Caco-2 (cell line): Measurements from ENCODE around the gene ABI3. TPM values are rescaled to one million over a fixed set of nuclear protein-coding genes. Genes with fewer than 3 reads are reported as not detected.
"Not testable (repeated sequence)": the region's sequence is repeated elsewhere in the genome, so short reads cannot be mapped to it uniquely, and the experiment has no call there.

Experiments used
- BruUV-seq: library from RNA; stranded (reverse); fragments of 400-500 nt; replicated peaks from 2 replicates; lab custom pipeline; 2021; lab: Mats Ljungman, UMichigan
- CTCF ChIA-PET: fragments of 300-600 bp; sonication (Branson Sonifier 250); formaldehyde crosslinking; loops from one replicate; lab custom pipeline; 2022; ENCODE audit warnings: antibody characterized with exemption; lab: Charles Lee
- POLR2A ChIA-PET: fragments of 300-600 bp; sonication (Branson Sonifier 250); formaldehyde crosslinking; loops from one replicate; lab custom pipeline; 2022; ENCODE audit warnings: antibody characterized with exemption; lab: Charles Lee
- DNase-seq, 2 experiments: peaks; one replicate each; pipeline versions ENCODE4 v3.0.0 to v3.0.0-alpha.2; 2020 to 2022
- H3K27me3 ChIP-seq: replicated peaks from 2 replicates; pipeline ENCODE4 v1.6.0; 2011; ENCODE audit warnings: low read length; ENCODE audit not compliant: control insufficient read depth, insufficient read depth
- H3K36me3 ChIP-seq: 2 replicates; pipeline ENCODE4 v1.5.1; 2011; ENCODE audit warnings: low read length; ENCODE audit not compliant: control insufficient read depth, insufficient read depth
- H3K4me1 ChIP-seq: fragments of 250-450 bp; sonication (Bioruptor Pico); 2 replicates; pipeline ENCODE4 v1.5.1; 2020; ENCODE audit warnings: mild to moderate bottlenecking
- H3K4me3 ChIP-seq: 2 replicates; pipeline ENCODE4 v1.5.1; 2011; ENCODE audit warnings: low read depth, mild to moderate bottlenecking, control low read depth, low read length
- H3K9me3 ChIP-seq: fragments of 250-450 bp; sonication (Bioruptor Pico); 2 replicates; pipeline ENCODE4 v1.5.1; 2020; ENCODE audit warnings: mild to moderate bottlenecking, moderate library complexity
- H3K27ac Mint-ChIP-seq: one replicate; pipeline ENCODE4 v1.8.0; 2022; ENCODE audit warnings: mixed read lengths; ENCODE audit not compliant: unreplicated experiment
- H3K27me3 Mint-ChIP-seq: one replicate; pipeline ENCODE4 v1.8.0; 2022; ENCODE audit warnings: mixed read lengths; ENCODE audit not compliant: insufficient read depth, unreplicated experiment
- H3K36me3 Mint-ChIP-seq: one replicate; pipeline ENCODE4 v1.8.0; 2022; ENCODE audit warnings: mild to moderate bottlenecking, mixed read lengths; ENCODE audit not compliant: insufficient read depth, unreplicated experiment
- H3K4me1 Mint-ChIP-seq: one replicate; pipeline ENCODE4 v1.8.0; 2022; ENCODE audit warnings: low read depth, mixed read lengths; ENCODE audit not compliant: unreplicated experiment
- H3K4me3 Mint-ChIP-seq: one replicate; pipeline ENCODE4 v1.8.0; 2022; ENCODE audit warnings: mild to moderate bottlenecking, moderate library complexity, mixed read lengths; ENCODE audit not compliant: unreplicated experiment
- H3K9me3 Mint-ChIP-seq: one replicate; pipeline ENCODE4 v1.8.0; 2022; ENCODE audit warnings: mixed read lengths; ENCODE audit not compliant: unreplicated experiment
- CTCF ChIP-seq, 2 experiments: fragments of 200-600 bp in 1 of 2; IDR thresholded peaks; 1 replicate in 1 of 2; 2 replicates in 1 of 2; pipeline versions ENCODE4 v1.5.1 to v1.8.0; 2011 to 2022; ENCODE audit warnings: antibody characterized with exemption in 1 of 2, control low read depth in 1 of 2, inconsistent platforms in 1 of 2, low read depth in 1 of 2, low read length in 1 of 2, mild to moderate bottlenecking in 1 of 2, moderate library complexity in 1 of 2; ENCODE audit not compliant: insufficient read depth in 1 of 2, severe bottlenecking in 1 of 2, unreplicated experiment in 1 of 2
- intact Hi-C: fragments of 100-400 bp; cut with micrococcal nuclease; formaldehyde crosslinking; loops from one replicate; pipeline ENCODE4 v1.10.0; 2022; ENCODE audit not compliant: unreplicated experiment
- total RNA-seq: library from RNA; stranded (reverse); gene quantifications from 2 replicates; pipeline ENCODE4 v1.2.3, GENCODE V29; 2022

The ABI3 gene
- total RNA-seq, 1 experiment from 2014 or later: not detected

- H3K27me3 Mint-ChIP-seq: no peaks in the 10 kb centered on the region
- peak overlapping the region; percentile 40 for H3K4me3 ChIP-seq
- H3K4me3 Mint-ChIP-seq: peak overlapping the region; percentile 79
- BruUV-seq: no TSS peak
- no peaks in the 10 kb centered on the region for H3K4me1 ChIP-seq
- no peaks in the 10 kb centered on the region for H3K36me3 Mint-ChIP-seq
- POLR2A ChIA-PET: interaction anchor here (0.5 kb wide), 1 partner anchor 246 kb away, joined by 3 read pairs; no protein-coding TSS in a partner anchor
- intact Hi-C loops: no loop called here
- CTCF ChIA-PET: interaction anchor here (0.6 to 1.7 kb wide), 7 partner anchors 31 to 296 kb away, joined by 3 to 16 read pairs (median 3); no protein-coding TSS in a partner anchor
- H3K27me3 ChIP-seq: no peaks in the 10 kb centered on the region
- H3K9me3 ChIP-seq: no peaks in the 10 kb centered on the region
- peak; percentile 78 to 83 for DNase-seq
- no peak for TF ChIP-seq CTCF (IDR thresholded peaks at IDR 0.05; ENCODE audit: insufficient read depth in 1 of 2, low read depth in 1 of 2, low read length in 1 of 2, severe bottlenecking in 1 of 2, unreplicated experiment in 1 of 2)
- H3K36me3 ChIP-seq: no peaks in the 10 kb centered on the region
- no peaks in the 10 kb centered on the region for H3K9me3 Mint-ChIP-seq
- H3K27ac Mint-ChIP-seq: peak overlapping the region; percentile 56
- H3K4me1 Mint-ChIP-seq: no peaks in the 10 kb centered on the region
Measured at GRCh38 chr17:49260011-49260816, 49.7 kb downstream of the ABI3 start.

- no peaks in the 10 kb centered on the region for H3K9me3 Mint-ChIP-seq
- H3K27ac Mint-ChIP-seq: no peak overlapping the region
- POLR2A ChIA-PET: no interaction called here
- DNase-seq: no peak
- Histone ChIP-seq H3K4me3 (peak overlapping the region; percentile 40), H3K9me3 (no peaks in the 10 kb centered on the region), H3K27me3 (no peaks in the 10 kb centered on the region), H3K36me3 (no peaks in the 10 kb centered on the region), H3K4me1 (no peaks in the 10 kb centered on the region)
- intact Hi-C loops: no loop called here
- no TSS peak for BruUV-seq
- TF ChIP-seq CTCF (IDR thresholded peaks at IDR 0.05; ENCODE audit: insufficient read depth in 1 of 2, low read depth in 1 of 2, low read length in 1 of 2, severe bottlenecking in 1 of 2, unreplicated experiment in 1 of 2): no peak
- no peaks in the 10 kb centered on the region for H3K4me1 Mint-ChIP-seq
- no peaks in the 10 kb centered on the region for H3K27me3 Mint-ChIP-seq
- CTCF ChIA-PET: interaction anchor here (0.6 to 1.7 kb wide), 3 partner anchors 30 to 76 kb away, joined by 3 to 16 read pairs (median 3); no protein-coding TSS in a partner anchor
- H3K4me3 Mint-ChIP-seq: peak overlapping the region; percentile 79
- no peaks in the 10 kb centered on the region for H3K36me3 Mint-ChIP-seq
Measured at GRCh38 chr17:49260817-49261291, 50.3 kb downstream of the ABI3 start.

GRCh38 chr17:49261540-49261939, 51.0 kb downstream of the ABI3 start:
- H3K27ac Mint-ChIP-seq, CTCF ChIA-PET, POLR2A ChIA-PET, H3K4me1 Mint-ChIP-seq, H3K36me3 Mint-ChIP-seq, DNase-seq, H3K9me3 Mint-ChIP-seq, H3K9me3 ChIP-seq, BruUV-seq, H3K27me3 ChIP-seq, H3K4me3 ChIP-seq, H3K4me1 ChIP-seq, intact Hi-C loops, H3K27me3 Mint-ChIP-seq, H3K36me3 ChIP-seq: not testable (repeated sequence)
- peak overlapping the region; percentile 79 for H3K4me3 Mint-ChIP-seq
